ENCODE results near the gene FNBP1.

DNA sequence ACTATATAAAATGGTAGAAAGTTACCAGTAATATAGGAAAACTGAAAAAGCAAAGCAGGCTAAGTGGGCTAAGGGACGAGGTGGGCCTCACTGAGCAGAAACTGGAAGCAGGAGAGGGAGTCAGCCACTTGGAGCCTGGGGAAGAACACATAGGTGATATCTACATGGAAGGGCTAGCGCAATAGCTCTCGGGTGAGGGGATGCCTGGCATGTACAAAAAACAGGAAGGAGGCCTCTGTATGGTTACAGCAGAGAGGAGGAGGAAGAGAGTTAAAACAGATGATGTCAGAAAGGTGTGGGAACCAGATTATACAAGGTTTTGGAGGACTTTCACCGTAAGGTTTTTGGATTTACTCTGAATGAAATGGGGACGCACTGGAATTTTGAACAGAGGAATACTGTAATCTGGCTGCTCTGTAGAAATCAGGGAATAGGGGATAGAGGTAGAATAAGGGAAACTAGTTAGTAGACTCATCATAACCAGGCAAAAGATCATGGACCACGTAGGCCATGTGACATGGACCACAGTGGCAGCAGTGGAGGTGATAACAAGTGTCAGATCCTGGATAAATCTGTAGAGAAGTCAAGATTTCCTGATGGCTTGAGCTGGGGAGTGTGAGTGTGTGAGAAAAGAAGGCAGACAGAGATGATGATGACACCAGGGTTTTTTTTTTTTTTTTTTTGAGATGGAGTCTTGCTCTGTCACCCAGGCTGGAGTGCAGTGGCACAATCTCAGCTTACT is 52.5 kb downstream of the FNBP1 start:
- TF ChIP-seq, protein P1, sequence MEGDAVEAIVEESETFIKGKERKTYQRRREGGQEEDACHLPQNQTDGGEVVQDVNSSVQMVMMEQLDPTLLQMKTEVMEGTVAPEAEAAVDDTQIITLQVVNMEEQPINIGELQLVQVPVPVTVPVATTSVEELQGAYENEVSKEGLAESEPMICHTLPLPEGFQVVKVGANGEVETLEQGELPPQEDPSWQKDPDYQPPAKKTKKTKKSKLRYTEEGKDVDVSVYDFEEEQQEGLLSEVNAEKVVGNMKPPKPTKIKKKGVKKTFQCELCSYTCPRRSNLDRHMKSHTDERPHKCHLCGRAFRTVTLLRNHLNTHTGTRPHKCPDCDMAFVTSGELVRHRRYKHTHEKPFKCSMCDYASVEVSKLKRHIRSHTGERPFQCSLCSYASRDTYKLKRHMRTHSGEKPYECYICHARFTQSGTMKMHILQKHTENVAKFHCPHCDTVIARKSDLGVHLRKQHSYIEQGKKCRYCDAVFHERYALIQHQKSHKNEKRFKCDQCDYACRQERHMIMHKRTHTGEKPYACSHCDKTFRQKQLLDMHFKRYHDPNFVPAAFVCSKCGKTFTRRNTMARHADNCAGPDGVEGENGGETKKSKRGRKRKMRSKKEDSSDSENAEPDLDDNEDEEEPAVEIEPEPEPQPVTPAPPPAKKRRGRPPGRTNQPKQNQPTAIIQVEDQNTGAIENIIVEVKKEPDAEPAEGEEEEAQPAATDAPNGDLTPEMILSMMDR (IDR thresholded peaks at IDR 0.05), result no peak
- no peak for TF ChIP-seq POLR2A (IDR thresholded peaks at IDR 0.05)
